Suppressor macrophage treated with lipopolysaccharide for 1 hour (primary cell): ENCODE data around the gene ERCC6L.

Experiments used
- DNase-seq, 3 donors: peaks; one replicate each; pipeline ENCODE4 v3.0.0-alpha.2; 2020 to 2022

Gene ERCC6L, protein sequence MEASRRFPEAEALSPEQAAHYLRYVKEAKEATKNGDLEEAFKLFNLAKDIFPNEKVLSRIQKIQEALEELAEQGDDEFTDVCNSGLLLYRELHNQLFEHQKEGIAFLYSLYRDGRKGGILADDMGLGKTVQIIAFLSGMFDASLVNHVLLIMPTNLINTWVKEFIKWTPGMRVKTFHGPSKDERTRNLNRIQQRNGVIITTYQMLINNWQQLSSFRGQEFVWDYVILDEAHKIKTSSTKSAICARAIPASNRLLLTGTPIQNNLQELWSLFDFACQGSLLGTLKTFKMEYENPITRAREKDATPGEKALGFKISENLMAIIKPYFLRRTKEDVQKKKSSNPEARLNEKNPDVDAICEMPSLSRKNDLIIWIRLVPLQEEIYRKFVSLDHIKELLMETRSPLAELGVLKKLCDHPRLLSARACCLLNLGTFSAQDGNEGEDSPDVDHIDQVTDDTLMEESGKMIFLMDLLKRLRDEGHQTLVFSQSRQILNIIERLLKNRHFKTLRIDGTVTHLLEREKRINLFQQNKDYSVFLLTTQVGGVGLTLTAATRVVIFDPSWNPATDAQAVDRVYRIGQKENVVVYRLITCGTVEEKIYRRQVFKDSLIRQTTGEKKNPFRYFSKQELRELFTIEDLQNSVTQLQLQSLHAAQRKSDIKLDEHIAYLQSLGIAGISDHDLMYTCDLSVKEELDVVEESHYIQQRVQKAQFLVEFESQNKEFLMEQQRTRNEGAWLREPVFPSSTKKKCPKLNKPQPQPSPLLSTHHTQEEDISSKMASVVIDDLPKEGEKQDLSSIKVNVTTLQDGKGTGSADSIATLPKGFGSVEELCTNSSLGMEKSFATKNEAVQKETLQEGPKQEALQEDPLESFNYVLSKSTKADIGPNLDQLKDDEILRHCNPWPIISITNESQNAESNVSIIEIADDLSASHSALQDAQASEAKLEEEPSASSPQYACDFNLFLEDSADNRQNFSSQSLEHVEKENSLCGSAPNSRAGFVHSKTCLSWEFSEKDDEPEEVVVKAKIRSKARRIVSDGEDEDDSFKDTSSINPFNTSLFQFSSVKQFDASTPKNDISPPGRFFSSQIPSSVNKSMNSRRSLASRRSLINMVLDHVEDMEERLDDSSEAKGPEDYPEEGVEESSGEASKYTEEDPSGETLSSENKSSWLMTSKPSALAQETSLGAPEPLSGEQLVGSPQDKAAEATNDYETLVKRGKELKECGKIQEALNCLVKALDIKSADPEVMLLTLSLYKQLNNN

DNA sequence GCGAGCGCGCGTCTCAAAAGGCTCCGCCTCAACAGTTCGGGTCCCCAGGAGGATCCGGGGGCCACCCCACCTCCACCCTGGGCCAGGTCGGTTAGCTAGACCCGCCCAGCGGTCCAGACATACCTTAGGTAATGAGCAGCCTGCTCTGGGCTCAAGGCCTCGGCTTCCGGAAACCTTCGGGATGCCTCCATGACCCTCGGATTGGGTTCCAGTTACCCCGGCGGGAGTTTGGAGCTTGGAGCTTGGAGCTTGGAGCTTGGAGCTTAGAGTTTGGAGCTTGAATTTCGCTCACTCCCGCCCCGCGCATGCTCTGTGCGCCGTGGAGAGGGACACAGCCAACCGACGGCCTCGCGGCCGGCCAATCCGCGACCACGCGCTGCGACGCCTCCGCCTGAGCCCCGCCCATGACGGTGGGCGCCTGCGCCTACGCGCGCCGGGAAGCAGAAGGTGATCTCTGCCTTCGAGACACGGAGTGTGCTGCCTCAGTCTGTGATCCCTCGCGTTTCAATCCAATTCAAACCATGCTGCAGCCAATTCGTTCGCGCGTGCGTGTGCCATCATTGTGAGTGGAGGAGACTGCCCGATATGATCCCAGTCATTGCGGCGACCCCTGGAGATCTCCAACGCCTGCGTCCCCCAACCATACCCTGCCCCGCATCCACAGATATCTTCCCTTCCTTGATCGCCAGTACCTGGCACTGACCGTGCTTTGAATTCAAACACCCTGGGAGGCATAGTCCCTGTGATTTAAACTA, at the start of gene ERCC6L:
Gene ERCC6L (minus strand): TSS at position 307 of the 755 bp plus-strand sequence. CDS start 116 bp downstream, at position 191.
- peak; percentile 78 to 92 (median 81) for DNase-seq

DNA sequence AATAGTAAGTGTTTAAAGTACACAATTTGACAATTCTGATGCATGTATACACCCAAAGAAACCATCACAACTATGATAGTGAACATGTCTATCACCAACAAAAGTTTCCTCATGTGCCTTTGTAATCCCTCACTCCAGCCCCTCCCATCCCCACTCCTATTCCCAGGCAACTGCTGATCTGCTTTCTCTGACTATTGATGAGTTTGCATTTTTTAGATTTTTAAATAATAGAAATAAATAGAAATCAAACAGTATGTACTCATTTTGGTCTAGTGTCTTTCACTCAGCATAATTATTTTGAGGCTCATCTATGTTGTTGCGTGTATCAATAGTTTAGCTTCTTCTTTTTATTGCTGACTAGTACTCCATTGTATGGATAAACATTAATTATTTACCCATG, 43.5 kb upstream of the ERCC6L start:
- no peak for DNase-seq

DNA sequence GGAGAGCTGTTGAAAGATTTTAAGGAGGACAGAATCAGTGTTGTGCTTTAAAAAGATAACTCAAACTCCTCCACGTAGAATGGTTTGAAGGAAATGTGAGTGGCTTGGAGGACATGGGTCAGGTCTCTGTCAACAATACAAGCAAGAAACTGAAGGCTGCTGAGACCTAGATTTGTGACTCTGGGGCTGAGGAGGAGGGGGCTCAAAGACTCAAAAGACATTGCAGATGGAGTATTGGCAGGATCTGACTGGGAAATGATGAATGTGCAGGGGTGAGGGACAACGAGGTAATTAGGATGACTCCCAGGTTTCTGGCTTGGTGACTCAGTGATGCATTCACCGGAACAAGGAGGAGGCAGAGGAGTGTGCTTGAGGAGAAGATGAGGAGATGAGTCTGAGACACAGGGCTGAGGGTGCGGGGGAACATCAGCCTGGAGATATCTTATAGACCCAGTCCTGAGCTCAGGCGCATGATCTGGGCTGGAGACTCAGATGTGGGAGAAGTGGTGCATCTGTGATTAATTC, 41.6 kb upstream of the ERCC6L start:
- no peak for DNase-seq

DNA sequence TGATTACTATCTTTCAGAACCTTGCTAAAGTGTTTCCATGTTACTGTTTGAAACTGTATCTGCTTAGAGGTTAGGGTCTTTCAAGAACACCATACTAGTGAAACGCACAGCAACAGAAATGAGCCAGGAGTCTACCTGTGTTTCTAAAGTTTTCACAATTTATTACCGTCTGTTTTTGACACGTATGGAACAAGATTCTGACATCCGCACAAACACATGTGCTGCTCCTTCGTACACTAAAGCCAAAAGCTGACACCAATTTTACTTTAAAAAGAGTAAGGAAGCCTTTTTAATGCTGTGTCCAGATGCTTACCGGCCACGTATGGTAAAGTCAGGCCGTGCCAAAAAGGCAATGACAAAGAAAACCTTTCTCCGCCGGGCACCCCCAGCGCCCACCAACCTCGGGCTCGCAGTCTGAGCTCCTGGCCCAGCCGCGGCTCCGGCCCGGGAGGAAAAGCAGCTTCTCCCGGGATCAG, 37.7 kb upstream of the ERCC6L start:
- DNase-seq: no peak

DNA sequence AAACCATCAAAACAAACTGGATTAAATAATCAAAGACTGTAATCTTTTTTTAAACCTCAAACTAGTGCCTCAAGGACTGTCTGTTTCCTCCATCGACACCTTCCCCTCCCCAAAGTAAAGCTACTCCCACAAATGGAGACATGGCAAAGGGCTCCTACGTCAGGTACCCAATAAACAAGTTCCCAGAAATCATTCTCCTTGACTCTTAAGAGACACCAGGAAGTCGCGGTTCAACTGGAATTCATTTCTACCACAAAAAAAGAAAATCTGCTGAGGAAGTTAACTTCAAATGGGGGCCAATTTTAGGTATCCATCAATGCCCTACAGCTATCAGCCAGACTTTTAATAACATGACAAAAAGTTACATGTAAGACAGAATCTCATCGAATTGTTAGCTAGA, 35.7 kb upstream of the ERCC6L start:
- DNase-seq: no peak

- DNase-seq: no peak
Measured at GRCh38 chrX:72273718-72274117, 34.9 kb upstream of the ERCC6L start.

DNA sequence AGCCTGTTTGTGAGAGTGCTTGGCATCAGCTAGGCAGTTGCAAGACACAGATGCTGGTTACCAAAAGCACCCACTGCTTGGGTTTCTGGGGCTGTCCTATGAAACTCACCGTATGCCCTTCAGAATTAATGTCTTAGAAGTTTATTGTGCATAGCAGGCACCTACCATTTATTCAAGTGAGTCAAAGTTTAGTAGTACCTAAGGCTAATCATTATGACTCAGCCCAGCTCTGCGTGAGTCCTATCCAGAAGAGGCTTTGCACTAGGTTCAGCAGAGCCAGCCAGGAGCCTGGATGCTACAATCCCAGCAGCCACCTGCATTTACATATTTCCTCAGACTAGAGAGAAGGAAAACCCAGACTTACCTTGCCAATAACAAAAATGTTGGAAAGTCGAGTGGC, 34.0 kb upstream of the ERCC6L start:
- DNase-seq: no peak

- no peak for DNase-seq
Measured at GRCh38 chrX:72271812-72272211, 33.0 kb upstream of the ERCC6L start.

- DNase-seq: no peak
Measured at GRCh38 chrX:72271091-72271788, 32.4 kb upstream of the ERCC6L start.

GRCh38 chrX:72270316-72270866, 31.6 kb upstream of the ERCC6L start:
- DNase-seq: no peak

GRCh38 chrX:72269671-72270251, 30.9 kb upstream of the ERCC6L start:
- DNase-seq: peak in 2 of 3 donors; percentile 4 to 6

DNA sequence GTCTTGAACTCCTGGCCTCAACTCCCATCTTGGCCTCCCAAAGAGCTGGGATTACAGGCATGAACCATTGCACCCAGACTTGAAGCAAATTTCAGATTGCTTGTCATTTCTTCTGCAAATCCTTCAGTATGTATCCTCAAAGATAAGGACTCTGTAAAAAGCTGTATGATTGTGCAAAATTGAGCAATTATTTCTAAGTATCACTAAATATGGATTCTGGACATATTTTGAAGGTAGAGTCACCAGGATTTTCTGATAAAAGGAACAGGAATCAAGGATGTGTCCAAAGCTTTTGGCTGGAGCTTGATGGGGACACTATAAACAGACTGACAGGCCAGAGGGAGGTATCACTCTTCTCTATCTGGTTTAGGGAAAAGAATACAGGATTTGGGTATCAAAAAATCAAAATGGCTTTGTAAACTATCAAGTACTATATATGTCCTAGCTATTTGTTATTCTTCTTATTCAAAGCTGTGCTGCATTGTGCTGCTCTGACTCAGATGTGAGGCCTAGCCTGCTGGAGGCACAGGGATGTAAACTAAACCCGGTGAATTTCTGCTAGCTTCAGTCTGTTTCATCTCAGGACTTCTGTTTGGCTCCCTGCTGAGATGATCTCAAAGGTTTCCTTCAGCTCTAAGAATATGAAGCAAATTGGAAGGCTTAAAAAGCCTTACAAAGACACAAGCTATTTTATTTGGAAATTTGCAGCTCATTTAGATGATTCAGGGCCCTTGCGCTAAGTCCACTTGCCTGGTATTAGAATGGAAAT, 30.0 kb upstream of the ERCC6L start:
- DNase-seq: no peak

GRCh38 chrX:72265263-72265662, 26.4 kb upstream of the ERCC6L start:
- DNase-seq: no peak

GRCh38 chrX:72262077-72262476, 23.2 kb upstream of the ERCC6L start:
- no peak for DNase-seq

- no peak for DNase-seq
Measured at GRCh38 chrX:72260448-72260847, 21.6 kb upstream of the ERCC6L start.

GRCh38 chrX:72258174-72258573, 19.3 kb upstream of the ERCC6L start:
- no peak for DNase-seq

DNA sequence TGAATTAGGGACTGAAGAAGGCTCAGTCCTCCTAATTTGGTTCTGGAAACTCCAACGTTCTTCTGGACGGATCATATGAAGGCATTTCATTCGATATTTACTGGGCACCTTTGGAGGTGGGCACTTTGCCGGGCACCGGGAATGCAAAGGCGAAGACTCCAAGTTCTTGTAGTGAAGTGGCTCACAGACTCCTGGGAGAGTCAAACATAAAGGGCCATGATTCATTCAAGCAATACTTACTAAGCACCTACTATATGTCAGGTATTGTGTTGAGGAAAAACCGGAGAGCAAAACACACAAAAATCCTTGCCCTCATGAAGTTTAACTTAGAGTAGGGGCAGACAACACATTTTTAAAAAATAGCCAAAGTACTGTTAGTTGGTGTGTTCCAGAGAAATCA, 17.0 kb upstream of the ERCC6L start:
- DNase-seq: no peak

GRCh38 chrX:72255445-72255844, 16.6 kb upstream of the ERCC6L start:
- no peak for DNase-seq

GRCh38 chrX:72254816-72255215, 16.0 kb upstream of the ERCC6L start:
- DNase-seq: no peak

- DNase-seq: no peak
Measured at GRCh38 chrX:72253686-72254085, 14.9 kb upstream of the ERCC6L start.
